GM19035 (cell line): ENCODE measurements around the gene FAM216A.

Experiments used
- ATAC-seq: cut with Tn5 transposase; IDR thresholded peaks from one replicate; pipeline ENCODE4 v1.9.1; 2021; ENCODE audit not compliant: unreplicated experiment

FAM216A gene

GRCh38 chr12:110537605-110538409, 69.2 kb downstream of the FAM216A start:
- no peak for ATAC-seq

DNA sequence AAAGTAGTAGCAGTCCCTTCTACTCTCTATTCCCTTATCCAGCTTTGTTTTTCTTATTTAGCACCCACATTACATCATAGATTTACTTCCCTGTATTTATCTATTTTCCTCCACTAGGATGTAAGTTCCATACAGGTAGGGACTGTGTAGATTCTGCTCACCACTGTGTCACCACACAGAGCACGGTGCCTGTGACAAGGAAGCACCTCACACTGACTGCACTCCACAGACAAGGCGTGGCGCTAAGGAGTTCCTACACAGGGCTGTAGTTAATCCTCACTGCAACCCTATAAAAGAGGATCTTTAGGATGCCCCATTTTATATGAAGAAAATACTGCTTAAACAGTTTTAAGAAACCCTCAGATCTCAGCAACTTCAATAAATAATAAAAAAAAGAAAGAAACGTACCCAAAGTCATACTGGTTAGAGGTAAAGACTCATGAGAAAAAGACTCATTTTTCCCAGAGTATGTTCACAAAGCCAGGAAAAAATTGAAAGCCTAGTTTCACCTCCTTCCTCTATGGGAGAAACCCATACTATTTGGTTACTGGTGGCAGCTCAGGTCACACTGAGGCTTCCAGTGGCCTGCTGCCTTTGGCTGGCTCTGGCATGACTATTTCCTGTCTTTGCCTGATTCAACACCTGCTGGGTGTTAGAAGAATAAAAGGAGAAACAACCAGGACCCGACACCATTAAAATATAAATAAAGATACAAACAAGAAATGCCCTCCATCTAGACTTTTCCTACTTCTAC, 70.4 kb downstream of the FAM216A start:
- no peak for ATAC-seq
